GM23338 (cell line): Measurements from ENCODE around the gene PTPRO. TPM values are rescaled to one million over a fixed set of nuclear protein-coding genes. Genes with fewer than 3 reads are reported as not detected.

Experiments
- ATAC-seq: fragments of 200-7000 bp; cut with Tn5 transposase; 3 replicates; pipeline ENCODE4 v1.9.1; 2020
- DNase-seq: peaks from one replicate; pipeline ENCODE4 v3.0.0-alpha.2; 2015; ENCODE audit warnings: low spot score
- H2AFZ ChIP-seq: fragments of 200-600 bp; sonication (generic); 2 replicates; pipeline ENCODE4 v1.8.0; 2016; ENCODE audit warnings: antibody characterized with exemption, mild to moderate bottlenecking, moderate library complexity
- H3F3A ChIP-seq: fragments of 200-600 bp; sonication (generic); replicated peaks from 2 replicates; pipeline ENCODE4 v1.8.0; 2017; ENCODE audit warnings: antibody characterized with exemption, mixed run types, low read depth
- H3K27ac ChIP-seq: fragments of 200-600 bp; sonication (generic); 2 replicates; pipeline ENCODE4 v1.6.1; 2016; ENCODE audit warnings: low read depth
- H3K27me3 ChIP-seq: fragments of 200-600 bp; sonication (generic); 2 replicates; pipeline ENCODE4 v1.8.0; 2016; ENCODE audit warnings: mild to moderate bottlenecking, mixed run types, moderate library complexity; ENCODE audit not compliant: insufficient read depth
- H3K36me3 ChIP-seq: fragments of 200-600 bp; sonication (generic); 2 replicates; pipeline ENCODE4 v1.8.0; 2016; ENCODE audit warnings: mild to moderate bottlenecking; ENCODE audit not compliant: insufficient read depth
- H3K4me1 ChIP-seq: fragments of 200-600 bp; sonication (generic); 2 replicates; pipeline ENCODE4 v1.8.0; 2016; ENCODE audit warnings: mild to moderate bottlenecking, moderate library complexity; ENCODE audit not compliant: insufficient read depth
- H3K4me2 ChIP-seq: fragments of 200-600 bp; sonication (generic); 2 replicates; pipeline ENCODE4 v1.7.1; 2017; ENCODE audit warnings: mixed run types
- H3K4me3 ChIP-seq: fragments of 200-600 bp; sonication (generic); 2 replicates; pipeline ENCODE4 v1.6.1; 2016; ENCODE audit warnings: mixed run types
- H3K79me2 ChIP-seq: fragments of 200-600 bp; sonication (generic); replicated peaks from 2 replicates; pipeline ENCODE4 v1.8.0; 2017; ENCODE audit warnings: mild to moderate bottlenecking; ENCODE audit not compliant: insufficient read depth
- H3K9me2 ChIP-seq: fragments of 200-600 bp; sonication (generic); 2 replicates; pipeline ENCODE4 v1.8.0; 2017; ENCODE audit not compliant: insufficient read depth
- H4K20me1 ChIP-seq: fragments of 200-600 bp; sonication (generic); replicated peaks from 2 replicates; pipeline ENCODE4 v1.8.0; 2017; ENCODE audit warnings: mild to moderate bottlenecking; ENCODE audit not compliant: insufficient read depth
- H3K27ac Mint-ChIP-seq: 2 replicates; pipeline ENCODE4 v1.8.0; 2020; ENCODE audit warnings: inconsistent platforms, mild to moderate bottlenecking, moderate library complexity, mixed read lengths
- H3K27me3 Mint-ChIP-seq: 3 replicates; pipeline ENCODE4 v1.8.0; 2022; ENCODE audit warnings: low read depth, mild to moderate bottlenecking, moderate library complexity, mixed read lengths, inconsistent platforms; ENCODE audit not compliant: insufficient read depth, poor library complexity
- H3K36me3 Mint-ChIP-seq: 3 replicates; pipeline ENCODE4 v1.8.0; 2021; ENCODE audit warnings: low read depth, mild to moderate bottlenecking, inconsistent platforms, moderate library complexity, mixed read lengths
- H3K4me1 Mint-ChIP-seq: 3 replicates; pipeline ENCODE4 v1.8.0; 2020; ENCODE audit warnings: mild to moderate bottlenecking, inconsistent platforms, mixed read lengths
- H3K4me3 Mint-ChIP-seq: 3 replicates; pipeline ENCODE4 v1.8.0; 2021; ENCODE audit warnings: moderate library complexity, mild to moderate bottlenecking, inconsistent platforms, mixed read lengths
- H3K9me3 Mint-ChIP-seq: 3 replicates; pipeline ENCODE4 v1.8.0; 2020; ENCODE audit warnings: moderate library complexity, mild to moderate bottlenecking, inconsistent platforms, mixed read lengths
- CREB1 ChIP-seq: fragments of 250-450 bp; sonication (Bioruptor Pico); IDR thresholded peaks from 2 replicates; pipeline ENCODE4 v1.5.0; 2020; ENCODE audit warnings: low read depth, mild to moderate bottlenecking, moderate library complexity
- EZH2 ChIP-seq: fragments of 200-600 bp; sonication (generic); IDR thresholded peaks from one replicate; pipeline ENCODE4 v1.8.0; 2017; ENCODE audit warnings: antibody characterized with exemption, mild to moderate bottlenecking, low read depth; ENCODE audit not compliant: unreplicated experiment
- EZH2phosphoT487 ChIP-seq: fragments of 200-600 bp; sonication (generic); IDR thresholded peaks from one replicate; pipeline ENCODE4 v1.8.1; 2018; ENCODE audit warnings: antibody characterized with exemption; ENCODE audit not compliant: unreplicated experiment
- JUNB ChIP-seq: IDR thresholded peaks from one replicate; pipeline ENCODE4 v1.6.1; 2016; ENCODE audit warnings: antibody characterized with exemption; ENCODE audit not compliant: unreplicated experiment
- NANOG ChIP-seq: IDR thresholded peaks from 2 replicates; pipeline ENCODE4 v1.6.1; 2016; ENCODE audit warnings: antibody characterized with exemption, borderline replicate concordance
- POLR2AphosphoS5 ChIP-seq: IDR thresholded peaks from 2 replicates; pipeline ENCODE4 v1.6.1; 2016; ENCODE audit warnings: antibody characterized with exemption, low read depth
- STAT1 ChIP-seq: IDR thresholded peaks from one replicate; pipeline ENCODE4 v1.6.1; 2016; ENCODE audit warnings: antibody characterized with exemption; ENCODE audit not compliant: unreplicated experiment
- ZNF114 ChIP-seq: fragments of 250-450 bp; sonication (Bioruptor Pico); IDR thresholded peaks from 2 replicates; pipeline ENCODE4 v1.5.0; 2020; ENCODE audit warnings: mild to moderate bottlenecking, moderate library complexity
- ZNF331 ChIP-seq: fragments of 250-450 bp; sonication (Bioruptor Pico); IDR thresholded peaks from 2 replicates; pipeline ENCODE4 v1.5.0; 2020; ENCODE audit warnings: low read depth, mild to moderate bottlenecking, moderate library complexity
- polyA plus RNA-seq: library from polyadenylated mRNA; unstranded; fragments of >200 nt; fragmentation: Nextera tagmentation; extraction: Ambion mirVana; gene quantifications from 2 replicates; pipeline ENCODE4 v1.2.1, GENCODE V29; 2016
- total RNA-seq: library from RNA; depleted of rRNA; stranded (reverse); fragments of >200 nt; shearing (Covaris generic); gene quantifications from 2 replicates; pipeline ENCODE4 v1.2.3, GENCODE V29; 2014
- TF ChIP-seq, protein P1 (sequence below), 2 experiments: fragments of 200-600 bp in 1 of 2; sonication (generic) in 1 of 2; conservative IDR thresholded peaks; 2 replicates each; pipeline versions ENCODE4 v1.5.1 to v1.6.1; 2016 to 2017; ENCODE audit warnings: antibody characterized with exemption in 2 of 2, low read depth in 2 of 2, mild to moderate bottlenecking in 2 of 2, moderate library complexity in 1 of 2
- TF ChIP-seq, protein P2 (sequence below): fragments of 250-450 bp; sonication (Bioruptor Pico); IDR thresholded peaks from 2 replicates; pipeline ENCODE4 v1.5.0; 2020; ENCODE audit warnings: mild to moderate bottlenecking, moderate library complexity
- TF ChIP-seq, protein P3 (sequence below): IDR thresholded peaks from one replicate; pipeline ENCODE4 v1.6.1; 2018; ENCODE audit warnings: antibody characterized with exemption; ENCODE audit not compliant: unreplicated experiment
- TF ChIP-seq, protein P4 (sequence below): IDR thresholded peaks from 2 replicates; pipeline ENCODE4 v1.6.1; 2016; ENCODE audit warnings: antibody characterized with exemption

The PTPRO gene
- total and polyA plus RNA-seq, 2 experiments from 2014 or later: 1.4 to 1.5 TPM

DNA sequence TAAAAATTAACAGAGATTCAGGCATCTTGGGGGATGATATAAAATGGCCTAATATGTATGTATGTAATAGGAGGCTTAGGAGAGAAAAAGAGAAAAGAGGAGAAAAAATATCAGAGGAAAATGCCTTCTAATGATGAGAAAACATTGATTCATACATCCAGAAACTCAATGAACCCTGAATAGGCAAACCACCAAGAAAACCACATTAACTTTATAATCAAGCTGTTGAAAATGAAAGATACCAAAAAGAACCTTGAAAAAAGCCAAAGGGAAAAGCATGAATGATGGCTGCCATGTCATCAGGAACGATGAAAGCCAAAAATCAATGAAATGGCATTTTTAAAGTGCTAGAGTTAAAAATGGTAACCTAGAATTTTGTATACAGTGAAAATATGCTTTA is 286.6 kb downstream of the PTPRO start (continued):
- TF ChIP-seq, protein P1, sequence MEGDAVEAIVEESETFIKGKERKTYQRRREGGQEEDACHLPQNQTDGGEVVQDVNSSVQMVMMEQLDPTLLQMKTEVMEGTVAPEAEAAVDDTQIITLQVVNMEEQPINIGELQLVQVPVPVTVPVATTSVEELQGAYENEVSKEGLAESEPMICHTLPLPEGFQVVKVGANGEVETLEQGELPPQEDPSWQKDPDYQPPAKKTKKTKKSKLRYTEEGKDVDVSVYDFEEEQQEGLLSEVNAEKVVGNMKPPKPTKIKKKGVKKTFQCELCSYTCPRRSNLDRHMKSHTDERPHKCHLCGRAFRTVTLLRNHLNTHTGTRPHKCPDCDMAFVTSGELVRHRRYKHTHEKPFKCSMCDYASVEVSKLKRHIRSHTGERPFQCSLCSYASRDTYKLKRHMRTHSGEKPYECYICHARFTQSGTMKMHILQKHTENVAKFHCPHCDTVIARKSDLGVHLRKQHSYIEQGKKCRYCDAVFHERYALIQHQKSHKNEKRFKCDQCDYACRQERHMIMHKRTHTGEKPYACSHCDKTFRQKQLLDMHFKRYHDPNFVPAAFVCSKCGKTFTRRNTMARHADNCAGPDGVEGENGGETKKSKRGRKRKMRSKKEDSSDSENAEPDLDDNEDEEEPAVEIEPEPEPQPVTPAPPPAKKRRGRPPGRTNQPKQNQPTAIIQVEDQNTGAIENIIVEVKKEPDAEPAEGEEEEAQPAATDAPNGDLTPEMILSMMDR (conservative IDR thresholded peaks at IDR 0.05; ENCODE audit: low read depth in 2 of 2): no peak

GRCh38 chr12:15613981-15614380 is 291.7 kb downstream of the PTPRO start:
- no peaks in the 10 kb centered on the region for H3K27me3 ChIP-seq
- H3K4me3 Mint-ChIP-seq: no peak overlapping the region
- peaks cover 16% of the 10 kb centered on the region; the same call in 2 of the 3 replicates for H3K36me3 Mint-ChIP-seq
- H3K27me3 Mint-ChIP-seq: peaks cover 6% of the 10 kb centered on the region
- no peaks in the 10 kb centered on the region for H3K4me1 ChIP-seq
- H3K36me3 ChIP-seq: peaks cover 10% of the 10 kb centered on the region; the same call in 1 of the 2 replicates
- H3K4me2 ChIP-seq: no peak overlapping the region
- no peaks in the 10 kb centered on the region for H3F3A ChIP-seq
- no peaks in the 10 kb centered on the region for H4K20me1 ChIP-seq
- DNase-seq (no peak), ATAC-seq (no peak)
- H3K79me2 ChIP-seq: no peaks in the 10 kb centered on the region
- peaks cover 13% of the 10 kb centered on the region for H3K9me2 ChIP-seq
- H3K9me3 Mint-ChIP-seq: peaks cover 31% of the 10 kb centered on the region
- no peak overlapping the region for H3K4me3 ChIP-seq
- H3K27ac ChIP-seq: no peak overlapping the region
- H2AFZ ChIP-seq: no peak overlapping the region
- H3K27ac Mint-ChIP-seq: no peak overlapping the region
- H3K4me1 Mint-ChIP-seq: no peaks in the 10 kb centered on the region; the same call in 2 of the 3 replicates
- TF ChIP-seq STAT1 (no peak), EZH2phosphoT487 (no peak), ZNF114 (CRISPR knock-in tag) (no peak), EZH2 (no peak), JUNB (no peak), CREB1 (CRISPR knock-in tag) (no peak), ZNF331 (CRISPR knock-in tag) (no peak), NANOG (no peak), POLR2AphosphoS5 (no peak)
- TF ChIP-seq, protein P2, sequence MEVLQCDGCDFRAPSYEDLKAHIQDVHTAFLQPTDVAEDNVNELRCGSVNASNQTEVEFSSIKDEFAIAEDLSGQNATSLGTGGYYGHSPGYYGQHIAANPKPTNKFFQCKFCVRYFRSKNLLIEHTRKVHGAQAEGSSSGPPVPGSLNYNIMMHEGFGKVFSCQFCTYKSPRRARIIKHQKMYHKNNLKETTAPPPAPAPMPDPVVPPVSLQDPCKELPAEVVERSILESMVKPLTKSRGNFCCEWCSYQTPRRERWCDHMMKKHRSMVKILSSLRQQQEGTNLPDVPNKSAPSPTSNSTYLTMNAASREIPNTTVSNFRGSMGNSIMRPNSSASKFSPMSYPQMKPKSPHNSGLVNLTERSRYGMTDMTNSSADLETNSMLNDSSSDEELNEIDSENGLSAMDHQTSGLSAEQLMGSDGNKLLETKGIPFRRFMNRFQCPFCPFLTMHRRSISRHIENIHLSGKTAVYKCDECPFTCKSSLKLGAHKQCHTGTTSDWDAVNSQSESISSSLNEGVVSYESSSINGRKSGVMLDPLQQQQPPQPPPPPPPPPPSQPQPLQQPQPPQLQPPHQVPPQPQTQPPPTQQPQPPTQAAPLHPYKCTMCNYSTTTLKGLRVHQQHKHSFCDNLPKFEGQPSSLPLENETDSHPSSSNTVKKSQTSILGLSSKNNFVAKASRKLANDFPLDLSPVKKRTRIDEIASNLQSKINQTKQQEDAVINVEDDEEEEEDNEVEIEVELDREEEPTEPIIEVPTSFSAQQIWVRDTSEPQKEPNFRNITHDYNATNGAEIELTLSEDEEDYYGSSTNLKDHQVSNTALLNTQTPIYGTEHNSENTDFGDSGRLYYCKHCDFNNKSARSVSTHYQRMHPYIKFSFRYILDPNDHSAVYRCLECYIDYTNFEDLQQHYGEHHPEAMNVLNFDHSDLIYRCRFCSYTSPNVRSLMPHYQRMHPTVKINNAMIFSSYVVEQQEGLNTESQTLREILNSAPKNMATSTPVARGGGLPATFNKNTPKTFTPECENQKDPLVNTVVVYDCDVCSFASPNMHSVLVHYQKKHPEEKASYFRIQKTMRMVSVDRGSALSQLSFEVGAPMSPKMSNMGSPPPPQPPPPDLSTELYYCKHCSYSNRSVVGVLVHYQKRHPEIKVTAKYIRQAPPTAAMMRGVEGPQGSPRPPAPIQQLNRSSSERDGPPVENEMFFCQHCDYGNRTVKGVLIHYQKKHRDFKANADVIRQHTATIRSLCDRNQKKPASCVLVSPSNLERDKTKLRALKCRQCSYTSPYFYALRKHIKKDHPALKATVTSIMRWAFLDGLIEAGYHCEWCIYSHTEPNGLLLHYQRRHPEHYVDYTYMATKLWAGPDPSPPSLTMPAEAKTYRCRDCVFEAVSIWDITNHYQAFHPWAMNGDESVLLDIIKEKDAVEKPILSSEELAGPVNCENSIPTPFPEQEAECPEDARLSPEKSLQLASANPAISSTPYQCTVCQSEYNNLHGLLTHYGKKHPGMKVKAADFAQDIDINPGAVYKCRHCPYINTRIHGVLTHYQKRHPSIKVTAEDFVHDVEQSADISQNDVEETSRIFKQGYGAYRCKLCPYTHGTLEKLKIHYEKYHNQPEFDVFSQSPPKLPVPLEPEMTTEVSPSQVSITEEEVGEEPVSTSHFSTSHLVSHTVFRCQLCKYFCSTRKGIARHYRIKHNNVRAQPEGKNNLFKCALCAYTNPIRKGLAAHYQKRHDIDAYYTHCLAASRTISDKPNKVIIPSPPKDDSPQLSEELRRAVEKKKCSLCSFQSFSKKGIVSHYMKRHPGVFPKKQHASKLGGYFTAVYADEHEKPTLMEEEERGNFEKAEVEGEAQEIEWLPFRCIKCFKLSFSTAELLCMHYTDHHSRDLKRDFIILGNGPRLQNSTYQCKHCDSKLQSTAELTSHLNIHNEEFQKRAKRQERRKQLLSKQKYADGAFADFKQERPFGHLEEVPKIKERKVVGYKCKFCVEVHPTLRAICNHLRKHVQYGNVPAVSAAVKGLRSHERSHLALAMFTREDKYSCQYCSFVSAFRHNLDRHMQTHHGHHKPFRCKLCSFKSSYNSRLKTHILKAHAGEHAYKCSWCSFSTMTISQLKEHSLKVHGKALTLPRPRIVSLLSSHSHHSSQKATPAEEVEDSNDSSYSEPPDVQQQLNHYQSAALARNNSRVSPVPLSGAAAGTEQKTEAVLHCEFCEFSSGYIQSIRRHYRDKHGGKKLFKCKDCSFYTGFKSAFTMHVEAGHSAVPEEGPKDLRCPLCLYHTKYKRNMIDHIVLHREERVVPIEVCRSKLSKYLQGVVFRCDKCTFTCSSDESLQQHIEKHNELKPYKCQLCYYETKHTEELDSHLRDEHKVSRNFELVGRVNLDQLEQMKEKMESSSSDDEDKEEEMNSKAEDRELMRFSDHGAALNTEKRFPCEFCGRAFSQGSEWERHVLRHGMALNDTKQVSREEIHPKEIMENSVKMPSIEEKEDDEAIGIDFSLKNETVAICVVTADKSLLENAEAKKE: no peak
- TF ChIP-seq, protein P3, sequence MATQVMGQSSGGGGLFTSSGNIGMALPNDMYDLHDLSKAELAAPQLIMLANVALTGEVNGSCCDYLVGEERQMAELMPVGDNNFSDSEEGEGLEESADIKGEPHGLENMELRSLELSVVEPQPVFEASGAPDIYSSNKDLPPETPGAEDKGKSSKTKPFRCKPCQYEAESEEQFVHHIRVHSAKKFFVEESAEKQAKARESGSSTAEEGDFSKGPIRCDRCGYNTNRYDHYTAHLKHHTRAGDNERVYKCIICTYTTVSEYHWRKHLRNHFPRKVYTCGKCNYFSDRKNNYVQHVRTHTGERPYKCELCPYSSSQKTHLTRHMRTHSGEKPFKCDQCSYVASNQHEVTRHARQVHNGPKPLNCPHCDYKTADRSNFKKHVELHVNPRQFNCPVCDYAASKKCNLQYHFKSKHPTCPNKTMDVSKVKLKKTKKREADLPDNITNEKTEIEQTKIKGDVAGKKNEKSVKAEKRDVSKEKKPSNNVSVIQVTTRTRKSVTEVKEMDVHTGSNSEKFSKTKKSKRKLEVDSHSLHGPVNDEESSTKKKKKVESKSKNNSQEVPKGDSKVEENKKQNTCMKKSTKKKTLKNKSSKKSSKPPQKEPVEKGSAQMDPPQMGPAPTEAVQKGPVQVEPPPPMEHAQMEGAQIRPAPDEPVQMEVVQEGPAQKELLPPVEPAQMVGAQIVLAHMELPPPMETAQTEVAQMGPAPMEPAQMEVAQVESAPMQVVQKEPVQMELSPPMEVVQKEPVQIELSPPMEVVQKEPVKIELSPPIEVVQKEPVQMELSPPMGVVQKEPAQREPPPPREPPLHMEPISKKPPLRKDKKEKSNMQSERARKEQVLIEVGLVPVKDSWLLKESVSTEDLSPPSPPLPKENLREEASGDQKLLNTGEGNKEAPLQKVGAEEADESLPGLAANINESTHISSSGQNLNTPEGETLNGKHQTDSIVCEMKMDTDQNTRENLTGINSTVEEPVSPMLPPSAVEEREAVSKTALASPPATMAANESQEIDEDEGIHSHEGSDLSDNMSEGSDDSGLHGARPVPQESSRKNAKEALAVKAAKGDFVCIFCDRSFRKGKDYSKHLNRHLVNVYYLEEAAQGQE: no peak
- TF ChIP-seq, protein P4, sequence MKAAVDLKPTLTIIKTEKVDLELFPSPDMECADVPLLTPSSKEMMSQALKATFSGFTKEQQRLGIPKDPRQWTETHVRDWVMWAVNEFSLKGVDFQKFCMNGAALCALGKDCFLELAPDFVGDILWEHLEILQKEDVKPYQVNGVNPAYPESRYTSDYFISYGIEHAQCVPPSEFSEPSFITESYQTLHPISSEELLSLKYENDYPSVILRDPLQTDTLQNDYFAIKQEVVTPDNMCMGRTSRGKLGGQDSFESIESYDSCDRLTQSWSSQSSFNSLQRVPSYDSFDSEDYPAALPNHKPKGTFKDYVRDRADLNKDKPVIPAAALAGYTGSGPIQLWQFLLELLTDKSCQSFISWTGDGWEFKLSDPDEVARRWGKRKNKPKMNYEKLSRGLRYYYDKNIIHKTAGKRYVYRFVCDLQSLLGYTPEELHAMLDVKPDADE: no peak
